Gastroesophageal sphincter (tissue), 4 donors: ENCODE results near the gene SWAP70. TPM values are rescaled to one million over a fixed set of nuclear protein-coding genes. Genes with fewer than 3 reads are reported as not detected.
A peak's percentile ranks its signal among the peaks of the same experiment; 100 is the strongest.

Source experiments
- ATAC-seq: fragments of 150-250 bp; one replicate; pipeline ENCODE4 v1.9.1; 2016; ENCODE audit warnings: mild to moderate bottlenecking, moderate library complexity
- H3K27ac ChIP-seq, 4 donors: fragments of 200-600 bp; sonication (generic) in 3 of 4; 1 replicate in 3 of 4; 2 replicates in 1 of 4; pipeline ENCODE4 v1.5.1; 2016 to 2019
- H3K27me3 ChIP-seq: fragments of 200-600 bp; sonication (generic); one replicate; pipeline ENCODE4 v1.5.1; 2019
- H3K36me3 ChIP-seq, 2 donors: fragments of 200-600 bp; sonication (generic); one replicate each; pipeline ENCODE4 v1.5.1; 2019; ENCODE audit warnings: control low read depth in 1 of 2
- H3K4me1 ChIP-seq, 3 donors: fragments of 200-600 bp; sonication (generic); 1 replicate in 2 of 3; 2 replicates in 1 of 3; pipeline ENCODE4 v1.5.1; 2016 to 2019; ENCODE audit warnings: control low read depth in 2 of 3
- H3K4me3 ChIP-seq, 2 donors: fragments of 200-600 bp; sonication (generic); one replicate each; pipeline ENCODE4 v1.5.1; 2019; ENCODE audit warnings: mild to moderate bottlenecking in 1 of 2, moderate library complexity in 1 of 2
- H3K9me3 ChIP-seq, 3 donors: fragments of 200-600 bp; sonication (generic); one replicate each; pipeline ENCODE4 v1.5.1; 2017 to 2019; ENCODE audit warnings: control low read depth in 2 of 3
- CTCF ChIP-seq, 4 experiments: fragments of 200-600 bp in 2 of 4; fragments of 450-650 bp in 2 of 4; sonication (generic) in 1 of 4; IDR thresholded peaks; one replicate each; pipeline ENCODE4 v1.5.1; 2017 to 2019; ENCODE audit warnings: antibody characterized with exemption in 4 of 4, mild to moderate bottlenecking in 2 of 4, moderate library complexity in 2 of 4
- EP300 ChIP-seq: sonication (generic); formaldehyde crosslinking; IDR thresholded peaks from one replicate; pipeline ENCODE4 v1.6.1; 2017; ENCODE audit warnings: antibody characterized with exemption, mild to moderate bottlenecking
- POLR2A ChIP-seq, 2 donors: fragments of 450-650 bp; IDR thresholded peaks; one replicate each; pipeline ENCODE4 v1.6.1; 2017; ENCODE audit warnings: antibody characterized with exemption in 2 of 2, mild to moderate bottlenecking in 2 of 2, moderate library complexity in 1 of 2
- POLR2AphosphoS5 ChIP-seq: sonication (generic); formaldehyde crosslinking; IDR thresholded peaks from one replicate; pipeline ENCODE4 v1.6.1; 2017; ENCODE audit warnings: antibody characterized with exemption
- WGBS, 2 donors: methylation state at CpG; one replicate each; pipeline ENCODE4 v1.1.5; 2018; ENCODE audit warnings: low coverage in 1 of 2; 5-methylcytosine and 5-hydroxymethylcytosine counted together
- total RNA-seq, 4 donors: library from RNA; depleted of rRNA; stranded (reverse); fragments of >200 nt; gene quantifications; one replicate each; pipeline ENCODE4 v1.1.0, GENCODE V29; 2016

The SWAP70 gene
- total RNA-seq, 4 donors from 2014 or later, result 32.2 to 65.9 (median 45.0) TPM

- Histone ChIP-seq H3K27me3 (no peaks in the 10 kb centered on the region), H3K36me3 (no peaks in the 10 kb centered on the region), H3K27ac (peak overlapping the region; percentile 7 to 93 (median 90)), H3K4me3 (peak overlapping the region in 1 of 2 donors; percentile 87), H3K4me1 (peaks cover 0 to 57% (median 24%) of the 10 kb centered on the region in 3 donors), H3K9me3 (no peaks in the 10 kb centered on the region)
- 0 to 33% methylated on average over 2 to 7 of the region's 10 CpGs for WGBS, 2 donors
- ATAC-seq, result peak; percentile 59
- TF ChIP-seq POLR2AphosphoS5 (peak; percentile 74), EP300 (no peak), CTCF (IDR thresholded peaks at IDR 0.05) (no peak), POLR2A (IDR thresholded peaks at IDR 0.05) (no peak)
Measured at GRCh38 chr11:9759519-9760192, 95.8 kb downstream of the SWAP70 start.

- H3K27me3 ChIP-seq, result no peaks in the 10 kb centered on the region
- no peaks in the 10 kb centered on the region for H3K36me3 ChIP-seq
- no peaks in the 10 kb centered on the region for H3K9me3 ChIP-seq
- TF ChIP-seq POLR2AphosphoS5, result peak; percentile 13
- TF ChIP-seq EP300, result no peak
- peak; percentile 52 for ATAC-seq
- H3K27ac ChIP-seq, result peak overlapping the region; percentile 7 to 93 (median 90)
- 0% methylated on average over 2 to 3 of the region's 3 CpGs for whole genome bisulfite sequencing, 2 donors
- H3K4me3 ChIP-seq, result no peak overlapping the region
- H3K4me1 ChIP-seq, result peaks cover 0 to 57% (median 26%) of the 10 kb centered on the region in 3 donors
Measured at GRCh38 chr11:9760193-9760575, 96.3 kb downstream of the SWAP70 start.

GRCh38 chr11:9761441-9761945, 97.6 kb downstream of the SWAP70 start:
- H3K27ac ChIP-seq, result no peak overlapping the region

GRCh38 chr11:9762531-9762930, 98.7 kb downstream of the SWAP70 start:
- H3K36me3 ChIP-seq, result no peaks in the 10 kb centered on the region
- no peaks in the 10 kb centered on the region for H3K27me3 ChIP-seq
- WGBS, 2 donors, result 88 to 98% methylated on average over 3 to 4 of the region's 4 CpGs
- no peak overlapping the region for H3K4me3 ChIP-seq
- no peak for ATAC-seq
- H3K4me1 ChIP-seq, result peaks cover 0 to 52% (median 28%) of the 10 kb centered on the region in 3 donors
- H3K9me3 ChIP-seq, result no peaks in the 10 kb centered on the region
- TF ChIP-seq POLR2A (IDR thresholded peaks at IDR 0.05) (no peak), CTCF (IDR thresholded peaks at IDR 0.05) (no peak), POLR2AphosphoS5 (no peak), EP300 (no peak)
- H3K27ac ChIP-seq, result no peak overlapping the region

More at GRCh38 chr11:9761441-9761945, 97.6 kb downstream of the SWAP70 start:
- 93 to 96% methylated on average over 3 to 6 of the region's 6 CpGs for WGBS, 2 donors
- Histone ChIP-seq H3K4me3 (no peak overlapping the region), H3K9me3 (no peaks in the 10 kb centered on the region), H3K36me3 (no peaks in the 10 kb centered on the region), H3K4me1 (peaks cover 0 to 55% (median 29%) of the 10 kb centered on the region in 3 donors), H3K27me3 (no peaks in the 10 kb centered on the region)
- TF ChIP-seq POLR2A (IDR thresholded peaks at IDR 0.05), result no peak
- no peak for TF ChIP-seq EP300
- no peak for TF ChIP-seq POLR2AphosphoS5
- no peak for TF ChIP-seq CTCF (IDR thresholded peaks at IDR 0.05)
- ATAC-seq, result no peak

- H3K4me3 ChIP-seq, result no peak overlapping the region
- no peak for TF ChIP-seq EP300
- no peak for TF ChIP-seq POLR2AphosphoS5
- no peak for TF ChIP-seq POLR2A (IDR thresholded peaks at IDR 0.05)
- no peak for TF ChIP-seq CTCF (IDR thresholded peaks at IDR 0.05)
- 80 to 100% methylated on average over 1 of the region's 1 CpG for WGBS, 2 donors
- no peaks in the 10 kb centered on the region for H3K9me3 ChIP-seq
- peaks cover 0 to 47% (median 24%) of the 10 kb centered on the region in 3 donors for H3K4me1 ChIP-seq
- H3K27ac ChIP-seq, result no peak overlapping the region
- no peaks in the 10 kb centered on the region for H3K27me3 ChIP-seq
- ATAC-seq, result no peak
- no peaks in the 10 kb centered on the region for H3K36me3 ChIP-seq
Measured at GRCh38 chr11:9763301-9763700, 99.4 kb downstream of the SWAP70 start.
